Astrocyte (in vitro differentiated cells and primary cell): Measurements from ENCODE around the gene SMARCB1. TPM values are rescaled to one million over a fixed set of nuclear protein-coding genes. Genes with fewer than 3 reads are reported as not detected.

Source experiments
- DNase-seq: peaks from one replicate; pipeline ENCODE4 v3.0.0-alpha.2; 2010; ENCODE audit warnings: low read depth
- FAIRE-seq: peaks from 2 replicates; lab custom pipeline; 2011; peaks lifted over from hg19 to GRCh38; lab: Jason Lieb, UNC
- H2AFZ ChIP-seq: 2 replicates; pipeline ENCODE4 v1.6.0; 2012; ENCODE audit warnings: low read depth, low read length, inconsistent platforms
- H3K27ac ChIP-seq: 2 replicates; pipeline ENCODE4 v1.5.1; 2011; ENCODE audit warnings: low read depth, low read length, inconsistent platforms
- H3K27me3 ChIP-seq: 2 replicates; pipeline ENCODE4 v1.6.0; 2011; ENCODE audit warnings: low read length, inconsistent platforms; ENCODE audit not compliant: insufficient read depth
- H3K36me3 ChIP-seq: 2 replicates; pipeline ENCODE4 v1.5.1; 2011; ENCODE audit warnings: low read length, inconsistent platforms; ENCODE audit not compliant: insufficient read depth
- H3K4me1 ChIP-seq: 2 replicates; pipeline ENCODE4 v1.5.1; 2011; ENCODE audit warnings: low read length, inconsistent platforms; ENCODE audit not compliant: insufficient read depth
- H3K4me2 ChIP-seq: 2 replicates; pipeline ENCODE4 v1.6.0; 2012; ENCODE audit warnings: low read length, inconsistent platforms
- H3K4me3 ChIP-seq: 2 replicates; pipeline ENCODE4 v1.5.1; 2011; ENCODE audit warnings: low read depth, mild to moderate bottlenecking, low read length, inconsistent platforms; ENCODE audit not compliant: insufficient read depth
- H3K79me2 ChIP-seq: 2 replicates; pipeline ENCODE4 v1.6.0; 2012; ENCODE audit warnings: mild to moderate bottlenecking, low read length, inconsistent platforms; ENCODE audit not compliant: insufficient read depth
- H3K9ac ChIP-seq: 2 replicates; pipeline ENCODE4 v1.6.0; 2012; ENCODE audit warnings: mild to moderate bottlenecking, low read length, inconsistent platforms
- H3K9me3 ChIP-seq: 2 replicates; pipeline ENCODE4 v1.5.1; 2012; ENCODE audit warnings: low read depth, mild to moderate bottlenecking, low read length, inconsistent platforms; ENCODE audit not compliant: insufficient read depth
- H4K20me1 ChIP-seq: 2 replicates; pipeline ENCODE4 v1.6.0; 2012; ENCODE audit warnings: low read length, inconsistent platforms; ENCODE audit not compliant: insufficient read depth
- H3K27ac Mint-ChIP-seq: one replicate; pipeline ENCODE4 v1.8.0; 2021; ENCODE audit warnings: mild to moderate bottlenecking, mixed read lengths; ENCODE audit not compliant: unreplicated experiment
- H3K27me3 Mint-ChIP-seq: one replicate; pipeline ENCODE4 v1.8.0; 2021; ENCODE audit warnings: low read depth, mixed read lengths; ENCODE audit not compliant: unreplicated experiment
- H3K36me3 Mint-ChIP-seq: one replicate; pipeline ENCODE4 v1.8.0; 2021; ENCODE audit warnings: low read depth, mixed read lengths; ENCODE audit not compliant: unreplicated experiment
- H3K4me1 Mint-ChIP-seq: one replicate; pipeline ENCODE4 v1.8.0; 2021; ENCODE audit warnings: low read depth, mixed read lengths; ENCODE audit not compliant: unreplicated experiment
- H3K4me3 Mint-ChIP-seq: one replicate; pipeline ENCODE4 v1.8.0; 2021; ENCODE audit warnings: mild to moderate bottlenecking, moderate library complexity, mixed read lengths; ENCODE audit not compliant: unreplicated experiment
- H3K9me3 Mint-ChIP-seq: one replicate; pipeline ENCODE4 v1.8.0; 2021; ENCODE audit warnings: mild to moderate bottlenecking, mixed read lengths; ENCODE audit not compliant: unreplicated experiment
- CTCF ChIP-seq: IDR thresholded peaks from 2 replicates; pipeline ENCODE4 v1.5.1; 2011; ENCODE audit warnings: low read depth, mild to moderate bottlenecking, inconsistent platforms, low read length, moderate library complexity; ENCODE audit not compliant: insufficient read depth
- EZH2 ChIP-seq: IDR thresholded peaks from 2 replicates; pipeline ENCODE4 v1.6.1; 2012; ENCODE audit warnings: mild to moderate bottlenecking, low read length, inconsistent platforms; ENCODE audit not compliant: insufficient read depth
- total RNA-seq: library from RNA; stranded (reverse); gene quantifications from 2 replicates; pipeline ENCODE4 v1.2.1, GENCODE V29; 2021

Gene SMARCB1
- total RNA-seq, 1 donor from 2014 or later: 91.3 TPM

- TF ChIP-seq EZH2: no peak
- no peak for TF ChIP-seq CTCF
- Histone ChIP-seq H3K9ac (no peak overlapping the region), H3K36me3 (no peaks in the 10 kb centered on the region), H3K9me3 (no peaks in the 10 kb centered on the region), H3K4me3 (no peak overlapping the region), H3K4me2 (no peak overlapping the region), H3K27me3 (no peaks in the 10 kb centered on the region), H3K27ac (no peak overlapping the region), H4K20me1 (no peaks in the 10 kb centered on the region), H2AFZ (no peak overlapping the region), H3K79me2 (no peaks in the 10 kb centered on the region), H3K4me1 (no peaks in the 10 kb centered on the region)
- H3K27me3 Mint-ChIP-seq: no peaks in the 10 kb centered on the region
- no peaks in the 10 kb centered on the region for H3K9me3 Mint-ChIP-seq
- no peaks in the 10 kb centered on the region for H3K36me3 Mint-ChIP-seq
- FAIRE-seq (no peak), DNase-seq (no peak)
- H3K27ac Mint-ChIP-seq: no peak overlapping the region
- no peak overlapping the region for H3K4me3 Mint-ChIP-seq
- H3K4me1 Mint-ChIP-seq: no peaks in the 10 kb centered on the region
Observed at GRCh38 chr22:23756891-23757290, 29.9 kb upstream of the SMARCB1 start.

DNA sequence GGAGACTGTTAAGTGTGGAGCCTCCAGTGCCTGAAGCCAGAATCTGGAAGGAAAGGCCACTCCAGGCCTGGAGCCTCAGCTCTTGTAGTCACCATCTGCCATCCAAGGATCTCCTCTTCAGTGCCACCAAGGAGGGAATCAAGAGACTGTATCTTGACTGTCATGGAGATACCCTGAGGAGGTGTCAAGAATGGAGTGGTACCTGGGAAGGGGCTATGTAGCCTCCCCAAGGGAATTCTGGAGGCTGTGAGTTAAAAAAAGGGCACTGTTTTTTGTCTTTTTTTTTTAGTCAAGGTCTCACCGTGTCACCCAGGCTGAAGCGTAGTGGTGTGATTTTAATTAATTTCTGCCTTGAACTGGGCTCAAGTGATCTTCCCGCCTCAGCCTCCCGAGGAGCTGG is 27.2 kb upstream of the SMARCB1 start:
- H3K4me1 Mint-ChIP-seq: peaks cover 4% of the 10 kb centered on the region
- no peak overlapping the region for H2AFZ ChIP-seq
- no peak overlapping the region for H3K27ac Mint-ChIP-seq
- no peak for TF ChIP-seq CTCF
- no peak for TF ChIP-seq EZH2
- no peak overlapping the region for H3K9ac ChIP-seq
- no peaks in the 10 kb centered on the region for H3K36me3 ChIP-seq
- DNase-seq (no peak), FAIRE-seq (no peak)
- H3K9me3 Mint-ChIP-seq: no peaks in the 10 kb centered on the region
- H3K4me3 Mint-ChIP-seq: no peak overlapping the region
- H3K27me3 ChIP-seq: no peaks in the 10 kb centered on the region
- H3K27ac ChIP-seq: no peak overlapping the region
- no peaks in the 10 kb centered on the region for H4K20me1 ChIP-seq
- no peaks in the 10 kb centered on the region for H3K79me2 ChIP-seq
- no peaks in the 10 kb centered on the region for H3K9me3 ChIP-seq
- H3K4me2 ChIP-seq: no peak overlapping the region
- H3K4me3 ChIP-seq: no peak overlapping the region
- H3K27me3 Mint-ChIP-seq: no peaks in the 10 kb centered on the region
- peaks cover 8% of the 10 kb centered on the region for H3K4me1 ChIP-seq
- no peaks in the 10 kb centered on the region for H3K36me3 Mint-ChIP-seq

DNA sequence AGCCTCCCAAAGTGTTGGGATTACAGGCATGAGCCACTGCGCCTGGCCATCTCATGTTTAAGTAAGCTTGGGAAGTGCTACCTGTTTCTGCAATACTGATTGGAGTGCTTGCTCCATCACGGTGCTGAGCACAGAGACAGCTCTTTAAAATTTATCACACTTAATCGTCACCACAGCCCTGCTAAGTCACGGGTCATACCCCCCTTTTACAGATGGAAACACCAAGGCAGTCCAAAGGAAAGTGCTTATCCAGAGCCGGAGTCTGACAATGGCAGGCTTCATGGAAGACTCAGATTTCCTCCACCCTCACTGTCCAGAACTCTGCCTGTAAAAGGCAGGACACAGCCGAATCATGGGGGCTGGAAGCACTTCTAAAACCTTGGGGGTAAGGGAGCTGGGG is 26.7 kb upstream of the SMARCB1 start:
- TF ChIP-seq CTCF (no peak), EZH2 (no peak)
- Histone ChIP-seq H3K79me2 (no peaks in the 10 kb centered on the region), H3K27me3 (no peaks in the 10 kb centered on the region), H3K9ac (no peak overlapping the region), H3K27ac (no peak overlapping the region), H2AFZ (no peak overlapping the region), H3K4me3 (no peak overlapping the region), H3K4me2 (no peak overlapping the region), H4K20me1 (no peaks in the 10 kb centered on the region), H3K36me3 (no peaks in the 10 kb centered on the region), H3K9me3 (no peaks in the 10 kb centered on the region), H3K4me1 (peaks cover 8% of the 10 kb centered on the region)
- FAIRE-seq: no peak
- Mint-ChIP-seq H3K4me1 (peaks cover 4% of the 10 kb centered on the region), H3K27me3 (no peaks in the 10 kb centered on the region), H3K4me3 (no peak overlapping the region), H3K9me3 (no peaks in the 10 kb centered on the region), H3K27ac (no peak overlapping the region), H3K36me3 (no peaks in the 10 kb centered on the region)
- no peak for DNase-seq
